NCI-H2196 (cell line): ENCODE data around the gene NOL12.
"Not testable (repeated sequence)": the region's sequence is repeated elsewhere in the genome, so short reads cannot be mapped to it uniquely, and the experiment has no call there.

Source experiments
- DNase-seq: peaks from one replicate; lab custom pipeline; 2025; ENCODE audit not compliant: unreplicated experiment; lab: John Stamatoyannopoulos, UW

NOL12 gene, protein sequence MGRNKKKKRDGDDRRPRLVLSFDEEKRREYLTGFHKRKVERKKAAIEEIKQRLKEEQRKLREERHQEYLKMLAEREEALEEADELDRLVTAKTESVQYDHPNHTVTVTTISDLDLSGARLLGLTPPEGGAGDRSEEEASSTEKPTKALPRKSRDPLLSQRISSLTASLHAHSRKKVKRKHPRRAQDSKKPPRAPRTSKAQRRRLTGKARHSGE

DNA sequence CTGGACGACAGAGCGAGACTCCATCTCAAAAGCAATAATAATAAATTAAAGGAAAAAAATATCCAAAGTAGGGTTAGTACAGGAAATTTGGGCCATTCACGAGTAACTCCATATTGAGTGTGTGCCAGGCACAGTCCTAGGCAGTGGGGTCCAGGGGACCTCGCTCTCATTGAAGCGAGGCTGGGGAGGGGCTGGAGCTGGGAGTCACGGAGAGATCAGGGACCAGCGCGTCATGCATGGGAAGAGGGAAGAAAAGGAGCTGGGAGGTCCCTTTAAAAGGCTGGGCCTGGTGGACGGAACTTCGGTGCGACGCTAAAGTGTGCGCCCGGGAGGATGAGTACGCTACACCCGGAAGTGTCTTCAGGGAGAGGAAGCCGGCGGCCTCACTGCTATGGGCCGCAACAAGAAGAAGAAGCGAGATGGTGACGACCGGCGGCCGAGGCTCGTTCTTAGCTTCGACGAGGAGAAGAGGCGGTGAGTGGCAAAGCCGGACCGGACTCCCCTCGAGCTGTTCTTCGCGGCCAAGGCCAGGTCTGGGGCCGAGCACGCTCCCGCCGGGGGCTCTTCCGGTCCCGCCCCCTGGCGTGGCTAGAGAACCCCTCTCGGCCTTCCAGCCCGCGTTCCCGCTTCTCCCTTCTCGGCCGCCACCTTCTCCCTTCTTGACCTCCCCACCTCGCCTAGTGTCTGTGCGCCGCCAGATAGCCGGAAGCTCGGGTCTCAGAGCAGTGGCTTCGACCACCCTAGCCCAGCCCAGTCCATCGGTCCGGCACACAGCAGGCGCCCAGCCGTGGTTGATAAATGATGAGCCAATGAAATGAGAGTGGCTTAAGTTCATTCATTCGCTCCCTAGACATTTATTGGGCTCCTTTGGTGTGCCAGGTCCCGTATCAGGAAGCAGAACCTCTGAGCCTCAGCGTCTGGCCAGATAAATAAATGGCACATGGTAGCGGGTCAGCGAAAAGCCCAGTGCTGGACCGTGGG, at the start of gene NOL12:
TSS of gene NOL12 (plus strand) at position 342 of the 981 bp plus-strand sequence. CDS start at position 392, 50 bp downstream.
- peak; percentile 61 for DNase-seq

DNA sequence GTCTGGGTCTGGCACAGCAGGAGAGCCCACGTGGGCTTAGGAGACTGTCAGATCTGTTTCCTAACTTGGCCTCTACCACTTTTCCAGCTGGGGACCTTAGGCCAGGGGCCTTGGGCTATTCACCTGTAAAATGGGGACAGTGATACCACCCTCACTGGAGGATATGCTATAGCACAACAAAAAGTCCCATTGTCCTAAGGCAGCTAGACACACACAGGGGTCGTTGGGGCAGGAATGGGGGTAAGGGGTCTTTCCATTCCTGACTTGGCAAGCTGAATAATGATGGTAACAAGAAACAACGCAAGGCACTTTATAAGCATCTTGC, 49.2 kb upstream of the NOL12 start:
- no peak for DNase-seq

DNA sequence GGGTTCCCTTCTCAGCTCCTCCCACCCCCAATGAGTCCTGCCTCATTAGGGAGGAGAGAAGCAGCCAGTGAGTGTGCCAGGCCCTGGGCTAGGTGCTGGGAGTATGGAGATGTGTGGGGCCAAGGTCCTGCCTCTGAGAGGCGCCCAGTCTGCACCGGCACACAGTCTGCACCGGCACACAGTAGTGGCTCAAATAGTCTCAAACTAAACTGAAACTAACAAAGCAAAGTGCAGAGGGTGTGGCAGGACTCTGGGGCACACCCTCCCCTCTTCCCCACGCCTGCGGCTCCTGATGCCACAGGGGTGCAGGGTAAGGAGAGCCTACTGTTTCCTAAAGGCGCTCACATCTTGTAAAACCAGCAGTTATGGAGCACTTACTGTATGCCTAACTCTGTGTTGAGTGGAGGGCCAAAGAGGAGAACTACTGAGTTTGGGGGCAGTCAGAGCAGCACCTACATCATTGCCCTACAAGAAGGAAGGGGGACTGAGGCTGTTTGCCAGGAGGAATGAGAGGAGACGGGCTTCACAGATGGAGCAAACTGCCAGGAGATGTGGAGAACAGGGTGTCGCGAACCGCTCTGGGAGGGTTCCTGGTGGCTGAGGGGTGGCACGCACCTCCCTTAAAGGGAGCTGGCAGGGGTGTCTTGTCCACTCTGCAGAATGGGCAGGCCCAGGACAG, 47.6 kb upstream of the NOL12 start:
- no peak for DNase-seq

DNA sequence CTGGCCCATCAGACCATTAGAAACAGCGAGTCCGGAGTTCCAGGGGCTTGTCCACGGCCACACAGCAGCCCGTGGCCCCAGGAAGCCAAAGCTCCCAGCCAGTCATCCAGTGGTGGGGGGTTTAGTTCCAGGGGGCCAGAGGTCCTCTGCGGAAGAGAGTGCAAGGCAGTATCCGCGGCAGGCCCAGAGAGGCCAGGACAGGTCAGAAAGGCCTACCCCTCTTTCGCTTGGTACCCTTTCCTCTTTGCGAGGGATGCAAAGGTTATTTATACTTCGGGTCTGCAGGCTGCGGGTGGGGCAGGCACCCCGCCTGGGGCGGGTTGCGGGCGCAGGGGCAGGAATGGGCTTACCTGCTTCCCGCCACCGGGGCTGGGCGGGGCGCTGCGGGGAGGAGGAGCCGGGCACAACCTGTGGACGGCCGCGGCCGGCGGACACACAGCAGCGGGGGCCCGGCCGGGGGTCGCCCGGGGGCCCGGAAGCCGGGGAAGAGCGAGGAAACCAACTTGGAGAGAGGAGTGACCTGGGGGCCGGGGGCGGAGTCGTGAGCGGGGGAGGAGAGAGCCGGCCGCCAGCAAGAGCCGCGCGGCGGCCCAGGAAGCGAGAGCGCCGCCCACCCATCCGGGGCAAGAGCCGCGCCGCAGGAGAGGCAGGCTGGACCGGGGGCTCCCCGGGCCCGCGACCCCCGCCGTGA, 46.9 kb upstream of the NOL12 start, which contains the start of gene SH3BP1:
TSS of gene SH3BP1 (plus strand) at position 600 of the 691 bp plus-strand sequence. CDS start 119 bp downstream, outside the sequence.
- peak; percentile 31 for DNase-seq

DNA sequence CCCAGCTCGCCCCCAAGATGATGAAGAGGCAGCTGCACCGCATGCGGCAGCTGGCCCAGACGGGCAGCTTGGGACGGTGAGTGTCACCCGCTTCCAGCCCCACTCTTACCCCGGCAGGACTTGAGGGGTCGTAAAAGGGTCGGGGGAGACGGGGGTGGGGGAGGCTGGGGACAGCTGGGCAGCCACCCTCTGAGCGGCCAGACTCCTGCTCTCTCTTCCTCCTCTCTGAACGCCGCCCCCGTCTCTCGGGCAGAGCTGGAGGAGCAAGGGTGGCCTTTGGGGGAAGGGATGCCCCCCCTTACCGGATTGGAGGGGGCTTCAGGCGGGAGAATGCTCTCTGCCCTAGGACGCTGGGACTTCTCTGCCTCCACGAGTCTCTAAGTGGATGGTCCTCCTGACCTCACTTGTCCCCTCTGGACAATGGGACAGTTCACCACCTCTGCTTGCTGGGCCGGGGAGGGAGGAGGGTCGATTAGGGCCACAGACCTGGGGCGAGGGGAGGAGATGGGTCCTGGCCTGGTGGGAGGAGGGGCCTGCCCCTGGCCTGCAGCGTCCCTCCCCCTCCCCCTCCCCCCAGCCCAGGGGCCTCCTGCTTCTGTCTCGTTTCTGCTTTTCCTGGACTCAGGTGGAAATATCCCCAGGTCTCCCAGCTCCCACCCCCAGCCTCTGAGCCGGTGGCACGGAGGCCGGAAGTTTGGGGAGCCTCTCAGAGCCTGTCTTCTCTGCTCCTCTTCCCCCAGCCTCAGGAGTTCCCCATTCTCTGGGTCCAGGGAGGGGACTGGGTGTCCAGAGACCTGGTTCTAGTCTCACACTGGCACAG, 46.2 kb upstream of the NOL12 start:
- no peak for DNase-seq

DNA sequence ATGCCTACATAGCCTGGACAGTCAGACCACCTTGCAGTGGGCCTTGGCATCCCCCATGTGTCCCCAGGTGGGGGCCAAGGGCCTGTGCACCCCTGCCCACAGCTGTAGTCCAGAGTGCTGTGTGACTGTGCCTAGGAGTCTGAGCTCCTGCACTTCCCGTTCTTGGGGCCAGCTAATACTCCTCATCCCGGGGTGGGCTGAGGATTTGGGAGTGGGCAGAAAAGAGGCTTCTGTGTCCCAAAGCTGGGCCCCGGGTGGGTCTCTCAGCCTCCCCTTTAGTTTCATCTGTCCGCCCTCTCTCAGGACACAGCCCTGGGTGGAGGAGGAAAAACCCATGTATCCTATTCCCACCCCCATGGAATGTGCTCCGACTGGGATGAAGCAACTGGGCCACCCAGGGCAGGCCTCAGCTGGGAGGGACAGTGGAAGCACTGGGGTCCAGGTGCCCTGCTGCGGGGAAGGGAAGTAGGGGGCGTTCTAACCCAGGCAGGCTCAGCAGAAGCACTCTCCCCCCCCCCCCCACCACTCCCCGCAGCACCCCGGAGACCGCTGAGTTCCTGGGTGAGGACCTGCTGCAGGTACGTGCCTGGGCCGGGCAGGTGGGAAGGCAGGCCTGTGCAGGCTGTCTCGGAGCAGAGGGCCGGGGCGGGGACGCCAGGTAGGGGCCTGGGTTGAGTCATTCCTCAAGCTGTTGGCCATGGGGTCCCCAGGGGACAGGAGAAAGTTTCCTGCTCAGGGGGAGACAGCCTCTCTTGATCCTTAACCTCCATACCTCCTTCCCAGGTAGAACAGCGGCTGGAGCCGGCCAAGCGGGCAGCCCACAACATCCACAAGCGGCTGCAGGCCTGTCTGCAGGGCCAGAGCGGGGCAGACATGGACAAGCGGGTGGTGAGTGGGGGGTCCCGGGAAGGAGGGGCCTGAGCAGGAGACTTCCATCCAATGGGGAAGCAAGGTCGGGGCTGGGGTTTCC, 45.3 kb upstream of the NOL12 start:
- DNase-seq, result no peak

DNA sequence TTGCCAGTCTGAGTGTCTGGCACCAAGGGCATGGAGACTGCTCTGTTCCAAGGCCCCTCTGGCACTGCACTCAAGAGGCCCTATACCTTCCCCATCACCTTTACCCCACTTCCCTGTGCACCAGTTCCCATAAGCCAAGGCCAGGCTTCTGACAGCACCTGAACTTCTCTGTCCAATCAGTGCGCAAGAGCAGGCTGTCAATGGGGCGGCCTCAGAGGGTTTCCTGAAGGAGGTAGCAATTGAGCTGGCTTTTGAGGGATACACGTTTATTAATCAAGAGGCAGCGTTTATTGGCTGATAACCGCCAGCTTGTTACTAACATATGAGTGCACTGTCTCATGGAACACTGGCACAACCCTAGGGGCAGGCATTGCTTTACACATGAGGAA, 44.6 kb upstream of the NOL12 start:
- no peak for DNase-seq

DNA sequence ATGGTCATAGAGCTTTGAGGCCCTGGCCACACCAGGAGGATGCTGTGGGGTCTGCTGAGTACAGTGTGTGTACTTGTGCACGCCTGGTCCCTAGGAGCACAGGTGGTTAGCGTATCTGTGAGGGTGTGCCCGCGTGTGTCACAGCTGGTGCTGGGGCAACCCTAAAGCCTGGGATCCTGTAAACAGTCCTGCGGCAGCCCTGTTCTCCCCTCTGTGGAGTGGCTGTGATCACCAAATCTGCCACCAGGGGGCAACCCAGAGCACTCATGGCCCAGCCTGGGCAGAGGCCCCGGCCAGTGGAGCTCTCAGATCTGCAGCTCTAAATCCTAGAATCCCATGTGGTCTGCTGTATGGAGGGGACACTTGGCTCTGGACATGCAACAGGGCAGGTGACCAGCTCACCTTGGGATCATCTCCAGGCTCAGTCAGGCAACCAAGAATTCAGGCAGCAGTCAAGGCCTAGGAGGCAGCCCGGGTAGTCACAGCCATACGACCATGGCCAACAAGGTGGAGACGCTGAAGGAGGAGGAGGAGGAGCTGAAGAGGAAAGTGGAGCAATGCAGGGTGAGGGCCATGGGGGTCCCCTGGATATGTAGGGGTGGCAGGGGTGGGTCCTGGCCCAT, 42.8 kb upstream of the NOL12 start:
- peak; percentile 52 for DNase-seq

DNA sequence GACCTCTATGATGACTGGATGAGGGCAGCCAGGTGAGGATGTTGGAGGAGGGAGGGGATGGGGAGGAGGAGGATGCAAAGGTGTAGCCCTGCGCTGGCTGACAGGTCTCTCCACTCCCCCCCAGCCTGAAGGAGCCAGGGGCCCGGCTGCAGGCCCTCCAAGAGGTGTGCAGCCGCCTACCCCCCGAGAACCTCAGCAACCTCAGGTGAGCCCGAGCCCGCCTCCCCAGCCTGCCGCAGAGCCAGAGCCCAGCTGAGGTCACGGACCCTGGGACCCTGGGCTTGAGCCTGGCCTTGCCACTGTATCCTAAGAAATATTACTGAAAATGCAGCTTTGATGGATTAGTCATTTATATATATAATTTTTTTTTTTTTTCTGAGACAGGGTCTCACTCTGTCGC, 38.8 kb upstream of the NOL12 start:
- no peak for DNase-seq

DNA sequence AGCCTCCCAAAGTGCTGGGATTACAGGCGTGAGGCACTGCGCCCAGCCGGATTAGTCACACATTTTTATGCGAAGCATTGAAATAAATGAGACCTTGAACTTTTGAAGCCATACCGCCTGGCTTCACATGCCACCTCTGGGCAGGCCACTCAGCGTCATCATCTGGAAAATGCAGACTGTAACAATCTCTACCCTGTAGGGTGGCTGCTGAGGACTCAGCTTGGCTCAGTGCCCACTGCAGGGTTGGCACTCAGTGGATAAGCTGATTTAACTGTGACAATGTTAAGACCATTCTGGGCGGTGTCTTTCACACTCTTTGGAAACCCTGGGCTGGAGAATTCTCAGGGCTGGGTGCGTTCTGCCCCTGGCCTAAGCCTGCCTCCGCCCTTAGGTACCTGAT, 38.2 kb upstream of the NOL12 start:
- no peak for DNase-seq

DNA sequence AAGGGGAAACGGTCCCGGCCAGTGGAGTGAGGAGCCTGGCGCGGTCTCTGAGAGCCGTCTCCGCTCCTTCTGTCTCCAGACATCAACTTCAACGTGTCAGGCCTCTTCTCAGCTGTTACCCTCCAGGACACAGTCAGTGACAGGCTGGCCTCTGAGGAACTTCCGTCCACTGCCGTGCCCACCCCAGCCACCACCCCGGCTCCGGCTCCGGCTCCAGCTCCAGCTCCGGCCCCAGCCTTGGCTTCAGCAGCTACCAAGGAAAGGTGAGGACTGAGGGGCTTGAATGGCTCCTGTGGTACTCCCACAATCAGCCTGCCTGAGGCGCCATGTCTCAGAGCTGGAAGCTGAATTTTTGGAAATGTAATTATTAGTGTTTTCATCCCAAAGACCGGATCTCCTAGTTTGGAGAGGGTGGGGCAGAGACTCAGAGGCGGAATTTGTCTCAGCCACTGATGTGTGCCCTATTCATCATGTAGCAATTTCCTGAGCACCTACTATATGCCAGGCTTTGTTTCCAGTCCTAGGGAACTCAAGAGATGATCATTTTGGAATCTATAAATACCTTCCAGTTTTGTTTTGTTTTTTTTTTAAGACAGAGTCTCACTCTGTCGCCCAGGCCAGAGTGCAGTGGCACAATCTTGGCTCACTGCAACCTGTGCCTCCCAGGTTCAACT, 35.5 kb upstream of the NOL12 start:
- no peak for DNase-seq

DNA sequence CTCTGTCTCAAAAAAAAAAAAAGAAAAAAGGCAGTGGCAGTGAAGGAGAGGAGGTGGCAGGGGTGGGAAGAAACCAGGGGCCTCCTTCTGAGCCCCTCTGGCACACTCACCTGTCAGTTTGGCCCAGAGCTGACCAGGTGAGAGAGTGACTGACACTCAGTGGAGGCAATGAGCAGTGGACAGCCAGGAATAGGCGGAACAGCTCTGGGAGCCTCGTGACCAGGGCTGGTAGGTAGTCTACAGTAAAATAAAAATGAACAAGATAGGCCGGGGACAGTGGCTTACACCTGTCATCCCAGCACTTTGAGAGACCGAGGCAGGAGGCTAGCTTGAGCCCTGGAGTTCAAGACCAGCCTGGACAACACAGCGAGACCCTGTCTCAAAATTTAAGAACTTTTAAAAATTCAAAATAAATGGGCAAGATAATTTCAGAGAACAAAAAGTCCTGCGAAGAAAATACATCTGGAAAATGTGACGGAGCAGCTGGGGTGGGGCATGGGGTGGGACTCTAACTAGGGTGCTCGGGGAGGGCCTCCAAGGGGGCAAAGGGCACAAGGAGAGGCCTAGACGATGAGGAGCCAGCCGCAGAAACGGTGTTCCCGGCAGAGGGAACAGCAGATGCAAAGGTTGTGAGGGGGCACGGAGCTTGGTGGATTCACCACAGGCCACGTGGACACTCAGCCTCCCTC, 31.4 kb upstream of the NOL12 start:
- DNase-seq, result no peak

DNA sequence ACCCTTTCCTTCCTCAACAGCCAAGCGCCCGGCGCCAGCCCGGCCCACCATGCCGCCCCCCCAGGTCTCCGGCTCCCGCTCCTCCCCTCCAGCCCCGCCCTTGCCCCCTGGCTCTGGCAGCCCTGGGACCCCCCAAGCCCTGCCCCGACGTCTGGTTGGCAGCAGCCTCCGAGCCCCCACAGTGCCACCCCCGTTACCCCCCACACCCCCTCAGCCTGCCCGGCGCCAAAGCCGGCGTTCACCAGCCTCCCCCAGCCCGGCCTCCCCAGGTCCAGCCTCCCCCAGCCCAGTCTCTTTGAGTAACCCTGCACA, 30.9 kb upstream of the NOL12 start:
- no peak for DNase-seq

DNA sequence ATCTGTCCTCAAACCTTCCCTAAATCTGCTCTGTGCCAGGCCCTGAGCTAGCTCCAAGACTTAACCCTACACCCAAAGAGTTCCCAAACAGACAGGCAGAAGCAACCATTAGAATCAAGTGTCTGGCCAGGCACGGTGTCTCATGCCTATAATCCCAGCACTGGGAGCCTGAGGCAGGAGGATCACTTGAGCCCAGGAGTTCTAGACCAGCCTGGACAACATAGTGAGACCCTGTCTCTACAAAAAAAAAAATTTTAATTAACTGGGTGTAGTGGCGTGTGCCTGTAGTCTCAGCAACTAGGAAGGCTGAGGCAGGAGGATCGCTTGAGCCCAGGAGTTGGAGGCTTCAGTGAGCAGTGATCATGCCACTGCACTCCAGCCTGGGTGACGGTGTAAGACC, 29.6 kb upstream of the NOL12 start:
- not testable (repeated sequence) for DNase-seq

DNA sequence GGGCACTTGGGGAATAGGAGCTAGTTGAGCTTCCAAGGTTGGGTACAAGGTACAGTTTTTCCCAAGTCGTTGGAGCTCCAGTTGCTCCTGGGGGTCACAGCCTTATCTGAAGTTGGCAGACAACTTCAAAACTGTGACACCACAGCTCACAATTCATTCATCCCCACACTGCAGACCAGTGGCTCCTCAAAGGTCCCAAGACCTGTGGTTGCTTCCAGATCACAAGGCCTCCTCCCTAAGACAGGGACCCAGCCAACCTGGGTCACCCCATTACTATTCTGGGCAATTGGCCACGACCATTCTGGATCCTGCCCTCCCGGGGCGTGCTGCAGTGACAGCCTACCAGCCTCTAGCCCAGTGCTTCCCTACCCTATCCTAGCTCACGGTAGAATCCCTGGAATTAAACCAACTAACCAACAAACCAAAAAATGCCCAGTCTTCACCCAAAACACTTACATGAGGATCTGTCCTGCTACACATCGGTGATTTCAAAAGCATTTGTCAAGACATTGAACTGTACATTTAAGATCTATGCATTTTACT, 28.5 kb upstream of the NOL12 start:
- no peak for DNase-seq

DNA sequence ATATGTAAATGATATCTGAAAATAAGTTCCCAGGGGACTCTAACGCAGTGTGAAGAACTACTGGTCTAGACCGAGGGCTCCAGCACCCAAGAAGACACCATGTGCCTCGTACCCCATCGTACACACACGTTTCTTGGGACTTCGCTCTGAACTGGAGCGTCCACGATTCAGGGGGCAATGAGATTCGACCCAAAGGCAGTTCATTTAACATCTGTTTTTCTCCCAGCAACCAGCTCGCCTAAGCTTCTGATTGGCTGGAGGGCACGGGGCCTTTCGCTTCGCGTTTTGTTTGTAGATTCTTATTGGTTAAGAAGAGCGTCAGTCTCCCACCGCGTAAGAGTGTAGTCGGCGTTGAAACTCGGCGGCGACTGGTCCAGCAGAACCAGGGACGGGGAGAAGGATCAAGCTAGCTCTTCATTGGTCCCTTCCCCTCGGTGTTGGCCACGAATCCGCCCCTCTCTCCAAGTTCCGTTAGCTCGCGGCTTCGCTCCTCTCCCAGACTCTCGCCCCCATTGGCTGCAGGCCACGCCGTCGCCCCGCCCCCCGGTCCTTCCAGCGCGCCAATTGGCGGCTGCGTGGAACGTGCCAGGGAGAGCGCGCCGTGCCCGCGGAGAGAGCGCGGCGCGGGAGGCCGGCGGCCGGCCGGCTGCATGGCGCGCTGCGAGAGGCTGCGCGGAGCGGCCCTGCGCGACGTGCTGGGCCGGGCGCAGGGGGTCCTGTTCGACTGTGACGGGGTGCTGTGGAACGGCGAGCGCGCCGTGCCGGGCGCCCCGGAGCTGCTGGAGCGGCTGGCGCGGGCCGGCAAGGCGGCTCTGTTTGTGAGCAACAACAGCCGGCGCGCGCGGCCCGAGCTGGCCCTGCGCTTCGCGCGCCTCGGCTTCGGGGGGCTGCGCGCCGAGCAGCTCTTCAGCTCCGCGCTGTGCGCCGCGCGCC, 27.7 kb upstream of the NOL12 start, which contains the start of gene PDXP:
TSS of gene PDXP (plus strand) at position 591 of the 933 bp plus-strand sequence. CDS start at position 651, 60 bp downstream.
- DNase-seq, result peak; percentile 99
